Fibroblast of lung (primary cell): ENCODE measurements around the gene CORO1A. TPM values are rescaled to one million over a fixed set of nuclear protein-coding genes. Genes with fewer than 3 reads are reported as not detected.

Experiments used
- DNase-seq, 2 donors: peaks; one replicate each; pipeline versions ENCODE4 v3.0.0 to v3.0.0-alpha.2; 2010; ENCODE audit warnings: low read depth in 2 of 2
- H2AFZ ChIP-seq: 2 replicates; pipeline ENCODE4 v1.5.1; 2012; ENCODE audit warnings: low read length, control low read depth, inconsistent platforms
- H3K27ac ChIP-seq: 2 replicates; pipeline ENCODE4 v1.5.1; 2011; ENCODE audit warnings: low read length, control low read depth; ENCODE audit not compliant: insufficient read depth
- H3K27me3 ChIP-seq: 2 replicates; pipeline ENCODE4 v1.5.1; 2011; ENCODE audit warnings: mild to moderate bottlenecking, low read length; ENCODE audit not compliant: control insufficient read depth, insufficient read depth
- H3K36me3 ChIP-seq: 2 replicates; pipeline ENCODE4 v1.5.1; 2011; ENCODE audit warnings: low read length; ENCODE audit not compliant: control insufficient read depth, insufficient read depth
- H3K4me1 ChIP-seq: 2 replicates; pipeline ENCODE4 v1.5.1; 2011; ENCODE audit warnings: low read length; ENCODE audit not compliant: control insufficient read depth, insufficient read depth; ENCODE audit errors: extremely low read depth
- H3K4me2 ChIP-seq: 2 replicates; pipeline ENCODE4 v1.5.1; 2011; ENCODE audit warnings: low read length, control low read depth; ENCODE audit not compliant: insufficient read depth; ENCODE audit errors: extremely low read depth
- H3K4me3 ChIP-seq, 4 experiments: fragments of 200-600 bp in 1 of 4; sonication (generic) in 1 of 4; replicated peaks in 1 of 4; 2 replicates each; pipeline ENCODE4 v1.5.1; 2011 to 2016; ENCODE audit warnings: low read length in 4 of 4, low read depth in 3 of 4, mild to moderate bottlenecking in 3 of 4, control low read depth in 2 of 4, inconsistent platforms in 1 of 4, mixed read lengths in 1 of 4; ENCODE audit not compliant: insufficient read depth in 1 of 4; ENCODE audit errors: control extremely low read depth in 1 of 4
- H3K79me2 ChIP-seq: 2 replicates; pipeline ENCODE4 v1.5.1; 2012; ENCODE audit warnings: mild to moderate bottlenecking, low read length, inconsistent platforms; ENCODE audit not compliant: control insufficient read depth, insufficient read depth
- H3K9ac ChIP-seq: 2 replicates; pipeline ENCODE4 v1.5.1; 2011; ENCODE audit warnings: mild to moderate bottlenecking, low read length, control low read depth; ENCODE audit not compliant: insufficient read depth
- H3K9me3 ChIP-seq: 2 replicates; pipeline ENCODE4 v1.5.1; 2012; ENCODE audit warnings: low read depth, low read length; ENCODE audit not compliant: control insufficient read depth, insufficient read depth
- H4K20me1 ChIP-seq: 2 replicates; pipeline ENCODE4 v1.5.1; 2011; ENCODE audit warnings: low read length; ENCODE audit not compliant: control insufficient read depth, insufficient read depth; ENCODE audit errors: extremely low read depth
- EZH2 ChIP-seq: IDR thresholded peaks from 2 replicates; pipeline ENCODE4 v1.5.1; 2012; ENCODE audit warnings: low read length, control low read depth, mild to moderate bottlenecking; ENCODE audit errors: missing control alignments
- polyA plus RNA-seq, 2 donors: library from polyadenylated mRNA; depleted of rRNA in 1 of 2; stranded (reverse) in 1 of 2; unstranded in 1 of 2; fragments of >200 nt; gene quantifications; 2 replicates each; pipeline ENCODE4 v1.2.1, GENCODE V29; 2011 to 2012; ENCODE audit warnings: missing spikeins in 1 of 2
- total RNA-seq: library from RNA; depleted of rRNA; stranded (reverse); fragments of >200 nt; gene quantifications from 2 replicates; pipeline ENCODE4 v1.2.1, GENCODE V29; 2014
- TF ChIP-seq, protein P1 (sequence below), 2 donors: IDR thresholded peaks in 1 of 2; conservative IDR thresholded peaks in 1 of 2; 1 replicate in 1 of 2; 2 replicates in 1 of 2; pipeline ENCODE4 v1.5.1; 2011 to 2012; ENCODE audit warnings: low read length in 2 of 2, control low read depth in 1 of 2, inconsistent platforms in 1 of 2, low read depth in 1 of 2, mild to moderate bottlenecking in 1 of 2

CORO1A gene
- total and polyA plus RNA-seq, 2 donors (not counting 1 experiment from before 2014, with no cell fraction given), result 0.17 to 0.85 TPM

DNA sequence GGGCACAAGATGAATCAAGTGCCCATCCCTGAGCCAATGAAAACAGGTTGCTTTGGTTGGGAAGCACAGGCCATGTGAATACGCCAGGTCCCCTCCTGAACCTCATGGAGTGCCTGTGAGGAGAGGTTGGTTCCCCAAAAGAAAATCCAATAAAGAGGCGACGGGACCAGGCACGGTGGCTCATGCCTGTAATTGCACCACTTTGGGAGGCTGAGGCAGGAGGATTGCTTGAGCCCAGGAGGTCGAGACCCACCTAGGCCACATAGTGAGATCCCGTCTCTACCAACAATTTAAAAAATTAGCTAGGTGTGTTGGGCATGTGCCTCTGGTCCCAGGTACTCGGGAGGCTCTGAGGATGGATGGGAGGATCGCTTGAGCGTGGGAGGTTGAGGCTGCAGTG is 3.5 kb upstream of the CORO1A start:
- no peaks in the 10 kb centered on the region for H3K27me3 ChIP-seq
- H3K9me3 ChIP-seq, result no peaks in the 10 kb centered on the region
- no peak overlapping the region for H3K4me3 ChIP-seq
- no peak for DNase-seq
- H2AFZ ChIP-seq, result no peak overlapping the region
- H3K4me2 ChIP-seq, result no peak overlapping the region
- no peak overlapping the region for H3K9ac ChIP-seq
- H3K27ac ChIP-seq, result no peak overlapping the region
- H3K4me1 ChIP-seq, result no peaks in the 10 kb centered on the region
- TF ChIP-seq, protein P1, sequence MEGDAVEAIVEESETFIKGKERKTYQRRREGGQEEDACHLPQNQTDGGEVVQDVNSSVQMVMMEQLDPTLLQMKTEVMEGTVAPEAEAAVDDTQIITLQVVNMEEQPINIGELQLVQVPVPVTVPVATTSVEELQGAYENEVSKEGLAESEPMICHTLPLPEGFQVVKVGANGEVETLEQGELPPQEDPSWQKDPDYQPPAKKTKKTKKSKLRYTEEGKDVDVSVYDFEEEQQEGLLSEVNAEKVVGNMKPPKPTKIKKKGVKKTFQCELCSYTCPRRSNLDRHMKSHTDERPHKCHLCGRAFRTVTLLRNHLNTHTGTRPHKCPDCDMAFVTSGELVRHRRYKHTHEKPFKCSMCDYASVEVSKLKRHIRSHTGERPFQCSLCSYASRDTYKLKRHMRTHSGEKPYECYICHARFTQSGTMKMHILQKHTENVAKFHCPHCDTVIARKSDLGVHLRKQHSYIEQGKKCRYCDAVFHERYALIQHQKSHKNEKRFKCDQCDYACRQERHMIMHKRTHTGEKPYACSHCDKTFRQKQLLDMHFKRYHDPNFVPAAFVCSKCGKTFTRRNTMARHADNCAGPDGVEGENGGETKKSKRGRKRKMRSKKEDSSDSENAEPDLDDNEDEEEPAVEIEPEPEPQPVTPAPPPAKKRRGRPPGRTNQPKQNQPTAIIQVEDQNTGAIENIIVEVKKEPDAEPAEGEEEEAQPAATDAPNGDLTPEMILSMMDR (conservative IDR thresholded peaks at IDR 0.05 in 1 of 2, IDR thresholded peaks at IDR 0.05 in 1 of 2; ENCODE audit: low read depth in 1 of 2, low read length in 2 of 2), result no peak
- no peak for TF ChIP-seq EZH2
- no peaks in the 10 kb centered on the region for H3K36me3 ChIP-seq
- H4K20me1 ChIP-seq, result no peaks in the 10 kb centered on the region
- no peaks in the 10 kb centered on the region for H3K79me2 ChIP-seq

DNA sequence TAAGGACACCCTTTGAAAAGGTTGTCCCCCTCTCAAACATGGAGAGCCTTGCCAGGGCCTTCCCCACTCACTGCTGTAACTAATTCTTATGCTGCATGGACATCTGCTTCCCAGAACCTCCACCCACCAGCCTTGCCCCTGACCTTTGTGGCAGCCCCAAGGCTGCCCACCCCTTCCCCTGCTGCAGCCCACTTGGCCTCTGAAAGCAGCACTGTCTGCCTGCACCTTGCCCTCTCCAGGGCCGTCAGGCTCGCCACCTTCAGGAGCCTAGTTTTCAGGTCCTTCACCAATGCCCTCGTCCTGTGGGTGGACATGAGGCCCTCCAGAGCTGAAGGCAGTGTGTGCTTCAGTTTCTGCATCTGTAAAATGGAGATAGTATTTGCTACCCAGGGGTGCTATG is 2.7 kb upstream of the CORO1A start:
- Histone ChIP-seq H3K4me2 (no peak overlapping the region), H3K4me1 (no peaks in the 10 kb centered on the region), H3K9ac (no peak overlapping the region), H3K9me3 (no peaks in the 10 kb centered on the region), H3K27me3 (no peaks in the 10 kb centered on the region), H3K27ac (no peak overlapping the region), H2AFZ (no peak overlapping the region), H4K20me1 (no peaks in the 10 kb centered on the region), H3K4me3 (no peak overlapping the region), H3K36me3 (no peaks in the 10 kb centered on the region), H3K79me2 (no peaks in the 10 kb centered on the region)
- no peak for TF ChIP-seq EZH2
- TF ChIP-seq, protein P1 (conservative IDR thresholded peaks at IDR 0.05 in 1 of 2, IDR thresholded peaks at IDR 0.05 in 1 of 2; ENCODE audit: low read depth in 1 of 2, low read length in 2 of 2), result no peak
- no peak for DNase-seq

DNA sequence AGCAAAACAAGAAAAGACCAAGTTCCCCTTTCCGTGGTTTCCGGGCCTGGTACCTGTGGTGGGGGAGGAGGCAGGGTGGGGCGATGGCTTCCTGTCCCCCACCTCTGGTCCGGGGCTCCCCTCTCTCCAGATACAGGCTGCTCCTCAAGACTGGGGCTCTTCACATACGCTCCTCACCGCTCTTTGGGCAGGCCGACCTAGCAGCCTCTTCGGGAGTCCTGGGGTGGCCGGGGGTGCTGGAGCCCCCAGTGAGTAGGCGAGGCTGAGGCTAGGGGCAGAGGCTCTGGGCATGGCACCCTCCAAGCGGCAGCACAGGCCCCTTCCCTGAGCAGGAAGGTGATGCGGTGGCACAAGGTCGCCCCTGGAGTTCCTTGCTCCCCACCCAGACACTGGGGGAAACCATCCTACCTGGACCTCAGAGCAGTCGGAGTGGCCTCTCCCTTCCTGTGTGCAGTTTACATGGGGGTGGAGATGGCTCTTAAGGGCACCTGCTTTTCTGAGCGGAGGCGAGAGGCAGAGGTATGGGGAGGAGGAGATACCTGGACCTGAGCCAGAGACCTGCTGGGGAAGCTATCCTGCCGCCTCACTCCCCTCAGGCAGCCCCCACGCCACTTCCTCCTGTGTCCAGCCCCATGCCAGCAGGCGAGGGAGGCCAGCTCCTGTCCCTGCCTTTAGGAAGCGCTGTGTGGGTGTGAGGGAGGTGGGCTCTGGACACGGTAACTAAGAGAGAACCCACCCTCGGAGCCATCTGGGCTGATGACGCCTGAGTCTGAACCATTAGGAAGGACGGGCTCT is 891 bp downstream of the CORO1A start:
- Histone ChIP-seq H2AFZ (no peak overlapping the region), H3K4me1 (no peaks in the 10 kb centered on the region), H3K36me3 (peaks cover 3% of the 10 kb centered on the region), H3K9ac (no peak overlapping the region), H3K9me3 (no peaks in the 10 kb centered on the region), H3K27me3 (no peaks in the 10 kb centered on the region), H3K79me2 (no peaks in the 10 kb centered on the region), H3K27ac (no peak overlapping the region), H4K20me1 (no peaks in the 10 kb centered on the region), H3K4me3 (no peak overlapping the region), H3K4me2 (peak overlapping the region; percentile 15)
- no peak for DNase-seq
- TF ChIP-seq, protein P1 (conservative IDR thresholded peaks at IDR 0.05 in 1 of 2, IDR thresholded peaks at IDR 0.05 in 1 of 2; ENCODE audit: low read depth in 1 of 2, low read length in 2 of 2), result no peak
- no peak for TF ChIP-seq EZH2
